HEK293 (cell line): ENCODE results near the gene PSME1.

ENCODE experiments used
- EGR2 ChIP-seq: fragments of 450-650 bp; formaldehyde crosslinking; IDR thresholded peaks from 2 replicates; pipeline ENCODE4 v1.5.1; 2016; ENCODE audit warnings: low read depth, missing biosample characterization, missing genetic modification characterization
- GLIS2 ChIP-seq: fragments of 450-650 bp; formaldehyde crosslinking; IDR thresholded peaks from 2 replicates; pipeline ENCODE4 v1.5.1; 2016; ENCODE audit warnings: missing biosample characterization, missing genetic modification characterization
- KLF8 ChIP-seq: fragments of 450-650 bp; formaldehyde crosslinking; IDR thresholded peaks from 2 replicates; pipeline ENCODE4 v1.5.1; 2016; ENCODE audit warnings: missing biosample characterization, missing genetic modification characterization
- KLF9 ChIP-seq: fragments of 450-650 bp; formaldehyde crosslinking; IDR thresholded peaks from 2 replicates; pipeline ENCODE4 v1.5.1; 2016; ENCODE audit warnings: missing biosample characterization, missing genetic modification characterization, low read depth
- PRDM1 ChIP-seq: fragments of 450-650 bp; formaldehyde crosslinking; IDR thresholded peaks from 2 replicates; pipeline ENCODE4; 2016; ENCODE audit warnings: missing biosample characterization, missing genetic modification characterization
- SP2 ChIP-seq: fragments of 450-650 bp; formaldehyde crosslinking; IDR thresholded peaks from 2 replicates; pipeline ENCODE4 v1.5.1; 2016; ENCODE audit warnings: missing biosample characterization, missing genetic modification characterization
- ZBTB21 ChIP-seq: fragments of 450-650 bp; formaldehyde crosslinking; IDR thresholded peaks from 2 replicates; pipeline ENCODE4 v1.5.1; 2017; ENCODE audit warnings: missing biosample characterization, missing genetic modification characterization
- ZBTB48 ChIP-seq: fragments of 450-650 bp; formaldehyde crosslinking; IDR thresholded peaks from 2 replicates; pipeline ENCODE4 v1.5.1; 2016; ENCODE audit warnings: missing biosample characterization, missing genetic modification characterization
- ZEB2 ChIP-seq: fragments of 450-650 bp; formaldehyde crosslinking; IDR thresholded peaks from 2 replicates; pipeline ENCODE4 v1.5.1; 2016; ENCODE audit warnings: missing biosample characterization, missing genetic modification characterization
- ZFHX2 ChIP-seq: fragments of 450-650 bp; formaldehyde crosslinking; conservative IDR thresholded peaks from 2 replicates; pipeline ENCODE4 v1.5.1; 2016; ENCODE audit warnings: missing biosample characterization, missing genetic modification characterization
- ZIC2 ChIP-seq: fragments of 450-650 bp; formaldehyde crosslinking; IDR thresholded peaks from 2 replicates; pipeline ENCODE4 v1.5.1; 2016; ENCODE audit warnings: missing biosample characterization, missing genetic modification characterization
- ZNF184 ChIP-seq: fragments of 450-650 bp; IDR thresholded peaks from 2 replicates; pipeline ENCODE4 v1.5.1; 2018; ENCODE audit warnings: missing biosample characterization, mild to moderate bottlenecking, missing genetic modification characterization
- ZNF24 ChIP-seq: fragments of 450-650 bp; formaldehyde crosslinking; IDR thresholded peaks from 2 replicates; pipeline ENCODE4 v1.5.1; 2016; ENCODE audit warnings: missing biosample characterization, missing genetic modification characterization
- ZNF311 ChIP-seq: fragments of 450-650 bp; formaldehyde crosslinking; IDR thresholded peaks from 2 replicates; pipeline ENCODE4 v1.5.1; 2017; ENCODE audit warnings: missing biosample characterization, missing genetic modification characterization, borderline replicate concordance
- ZNF324 ChIP-seq: fragments of 450-650 bp; formaldehyde crosslinking; IDR thresholded peaks from 2 replicates; pipeline ENCODE4 v1.5.1; 2016; ENCODE audit warnings: missing biosample characterization, missing genetic modification characterization
- ZNF366 ChIP-seq: fragments of 450-650 bp; formaldehyde crosslinking; conservative IDR thresholded peaks from 2 replicates; pipeline ENCODE4 v1.5.1; 2016; ENCODE audit warnings: missing biosample characterization, missing genetic modification characterization
- ZNF391 ChIP-seq: fragments of 450-650 bp; formaldehyde crosslinking; IDR thresholded peaks from 2 replicates; pipeline ENCODE4 v1.5.1; 2016; ENCODE audit warnings: low read depth, missing biosample characterization, missing genetic modification characterization, borderline replicate concordance
- ZNF423 ChIP-seq: fragments of 450-650 bp; formaldehyde crosslinking; IDR thresholded peaks from 2 replicates; pipeline ENCODE4 v1.5.1; 2016; ENCODE audit warnings: missing biosample characterization, missing genetic modification characterization
- ZNF501 ChIP-seq: fragments of 450-650 bp; formaldehyde crosslinking; IDR thresholded peaks from 2 replicates; pipeline ENCODE4 v1.5.1; 2016; ENCODE audit warnings: missing biosample characterization, missing genetic modification characterization
- ZNF510 ChIP-seq: fragments of 450-650 bp; formaldehyde crosslinking; IDR thresholded peaks from 2 replicates; pipeline ENCODE4 v1.5.1; 2018; ENCODE audit warnings: mild to moderate bottlenecking, missing genetic modification characterization, missing biosample characterization; ENCODE audit not compliant: insufficient replicate concordance
- ZNF530 ChIP-seq: fragments of 450-650 bp; formaldehyde crosslinking; IDR thresholded peaks from 2 replicates; pipeline ENCODE4 v1.5.1; 2016; ENCODE audit warnings: low read depth, missing biosample characterization, missing genetic modification characterization
- ZNF658 ChIP-seq: fragments of 450-650 bp; formaldehyde crosslinking; IDR thresholded peaks from 2 replicates; pipeline ENCODE4; 2016; ENCODE audit warnings: missing biosample characterization, missing genetic modification characterization
- ZNF701 ChIP-seq: fragments of 450-650 bp; formaldehyde crosslinking; IDR thresholded peaks from 2 replicates; pipeline ENCODE4 v1.5.1; 2016; ENCODE audit warnings: missing biosample characterization, missing genetic modification characterization
- ZNF747 ChIP-seq: fragments of 450-650 bp; formaldehyde crosslinking; IDR thresholded peaks from 2 replicates; pipeline ENCODE4 v1.5.1; 2016; ENCODE audit warnings: missing biosample characterization, missing genetic modification characterization
- ZNF76 ChIP-seq: fragments of 450-650 bp; formaldehyde crosslinking; IDR thresholded peaks from 2 replicates; pipeline ENCODE4; 2016; ENCODE audit warnings: low read depth, missing biosample characterization, missing genetic modification characterization, borderline replicate concordance
- ZXDB ChIP-seq: fragments of 450-650 bp; formaldehyde crosslinking; IDR thresholded peaks from 2 replicates; pipeline ENCODE4 v1.5.1; 2016; ENCODE audit warnings: missing biosample characterization, missing genetic modification characterization
- TF ChIP-seq, protein P1 (sequence below): fragments of 450-650 bp; formaldehyde crosslinking; IDR thresholded peaks from 2 replicates; pipeline ENCODE4 v1.5.1; 2016; ENCODE audit warnings: missing biosample characterization, missing genetic modification characterization
- TF ChIP-seq, protein P2 (sequence below): fragments of 450-650 bp; formaldehyde crosslinking; IDR thresholded peaks from 2 replicates; pipeline ENCODE4 v1.5.1; 2016; ENCODE audit warnings: missing biosample characterization, missing genetic modification characterization
- TF ChIP-seq, protein P3 (sequence below): fragments of 450-650 bp; formaldehyde crosslinking; IDR thresholded peaks from 2 replicates; pipeline ENCODE4 v1.5.1; 2016; ENCODE audit warnings: missing biosample characterization, missing genetic modification characterization
- TF ChIP-seq, protein P4 (sequence below): fragments of 450-650 bp; formaldehyde crosslinking; IDR thresholded peaks from 2 replicates; pipeline ENCODE4 v1.5.1; 2016; ENCODE audit warnings: missing biosample characterization, missing genetic modification characterization
- TF ChIP-seq, protein P5 (sequence below): fragments of 450-650 bp; formaldehyde crosslinking; IDR thresholded peaks from 2 replicates; pipeline ENCODE4 v1.5.1; 2016; ENCODE audit warnings: missing biosample characterization, missing genetic modification characterization

The PSME1 gene

DNA sequence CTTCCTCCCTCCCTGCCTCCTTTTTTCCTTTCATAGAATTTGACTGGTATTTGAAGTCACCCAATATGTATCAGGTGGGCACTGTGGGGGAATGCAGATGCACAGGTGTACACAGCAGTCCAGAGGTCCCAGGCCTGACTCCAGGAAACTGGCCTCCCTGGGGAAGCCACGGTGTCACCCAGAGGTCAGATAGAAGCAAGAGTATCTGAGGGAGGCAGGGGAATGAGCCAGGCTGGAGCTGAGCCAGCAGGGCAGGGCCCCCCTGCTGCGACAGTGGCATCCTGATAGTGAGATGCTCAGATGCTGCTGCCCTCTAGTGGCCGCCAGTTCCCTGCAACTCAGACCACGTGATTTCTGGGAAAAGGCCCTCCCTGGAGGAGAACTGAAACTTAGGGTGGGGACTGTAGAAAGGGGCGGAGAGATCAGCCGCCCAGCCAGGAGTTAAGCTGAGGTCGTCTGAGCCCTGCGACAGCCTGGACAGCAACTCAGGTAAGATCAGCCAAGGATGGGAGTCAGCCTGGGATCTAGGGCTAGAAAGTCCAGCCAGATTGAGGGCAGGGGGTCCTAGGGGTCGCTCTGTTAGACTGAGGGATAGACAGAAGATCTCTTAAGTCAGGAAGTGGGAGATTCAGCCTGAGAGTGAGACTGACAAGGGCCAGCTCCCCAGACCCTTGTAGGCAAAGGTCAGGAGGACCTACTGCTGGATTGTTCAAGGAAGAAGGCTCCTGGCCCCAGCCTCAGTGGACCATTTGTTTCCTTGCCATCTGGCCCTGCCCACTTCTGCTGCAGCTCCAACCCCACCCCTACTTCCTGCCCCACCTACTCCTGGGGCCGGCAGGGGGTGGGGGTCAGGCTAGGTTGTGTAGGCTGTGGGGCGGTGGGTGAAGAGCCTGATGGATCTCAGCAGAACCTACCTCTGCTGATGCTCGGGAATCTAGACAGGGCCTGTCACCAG, 25.1 kb downstream of the PSME1 start, which contains the start of gene IRF9 (continued):
- TF ChIP-seq GLIS2 (tag by site-specific recombination) = peak; percentile 77
- peak; percentile 90 for TF ChIP-seq KLF8 (tag by site-specific recombination)
- TF ChIP-seq ZNF76 (tag by site-specific recombination) = peak; percentile 50; the same call in 1 of the 2 replicates
- TF ChIP-seq, protein P1, sequence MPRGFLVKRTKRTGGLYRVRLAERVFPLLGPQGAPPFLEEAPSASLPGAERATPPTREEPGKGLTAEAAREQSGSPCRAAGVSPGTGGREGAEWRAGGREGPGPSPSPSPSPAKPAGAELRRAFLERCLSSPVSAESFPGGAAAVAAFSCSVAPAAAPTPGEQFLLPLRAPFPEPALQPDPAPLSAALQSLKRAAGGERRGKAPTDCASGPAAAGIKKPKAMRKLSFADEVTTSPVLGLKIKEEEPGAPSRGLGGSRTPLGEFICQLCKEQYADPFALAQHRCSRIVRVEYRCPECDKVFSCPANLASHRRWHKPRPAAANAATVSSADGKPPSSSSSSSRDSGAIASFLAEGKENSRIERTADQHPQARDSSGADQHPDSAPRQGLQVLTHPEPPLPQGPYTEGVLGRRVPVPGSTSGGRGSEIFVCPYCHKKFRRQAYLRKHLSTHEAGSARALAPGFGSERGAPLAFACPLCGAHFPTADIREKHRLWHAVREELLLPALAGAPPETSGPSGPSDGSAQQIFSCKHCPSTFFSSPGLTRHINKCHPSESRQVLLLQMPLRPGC (tag by site-specific recombination) = peak; percentile 84
- TF ChIP-seq, protein P2, sequence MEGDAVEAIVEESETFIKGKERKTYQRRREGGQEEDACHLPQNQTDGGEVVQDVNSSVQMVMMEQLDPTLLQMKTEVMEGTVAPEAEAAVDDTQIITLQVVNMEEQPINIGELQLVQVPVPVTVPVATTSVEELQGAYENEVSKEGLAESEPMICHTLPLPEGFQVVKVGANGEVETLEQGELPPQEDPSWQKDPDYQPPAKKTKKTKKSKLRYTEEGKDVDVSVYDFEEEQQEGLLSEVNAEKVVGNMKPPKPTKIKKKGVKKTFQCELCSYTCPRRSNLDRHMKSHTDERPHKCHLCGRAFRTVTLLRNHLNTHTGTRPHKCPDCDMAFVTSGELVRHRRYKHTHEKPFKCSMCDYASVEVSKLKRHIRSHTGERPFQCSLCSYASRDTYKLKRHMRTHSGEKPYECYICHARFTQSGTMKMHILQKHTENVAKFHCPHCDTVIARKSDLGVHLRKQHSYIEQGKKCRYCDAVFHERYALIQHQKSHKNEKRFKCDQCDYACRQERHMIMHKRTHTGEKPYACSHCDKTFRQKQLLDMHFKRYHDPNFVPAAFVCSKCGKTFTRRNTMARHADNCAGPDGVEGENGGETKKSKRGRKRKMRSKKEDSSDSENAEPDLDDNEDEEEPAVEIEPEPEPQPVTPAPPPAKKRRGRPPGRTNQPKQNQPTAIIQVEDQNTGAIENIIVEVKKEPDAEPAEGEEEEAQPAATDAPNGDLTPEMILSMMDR = peak; percentile 95
- TF ChIP-seq ZNF184 = peak; percentile 86
- peak; percentile 54 for TF ChIP-seq ZNF366 (tag by site-specific recombination)
- no peak for TF ChIP-seq ZNF510
- TF ChIP-seq, protein P3, sequence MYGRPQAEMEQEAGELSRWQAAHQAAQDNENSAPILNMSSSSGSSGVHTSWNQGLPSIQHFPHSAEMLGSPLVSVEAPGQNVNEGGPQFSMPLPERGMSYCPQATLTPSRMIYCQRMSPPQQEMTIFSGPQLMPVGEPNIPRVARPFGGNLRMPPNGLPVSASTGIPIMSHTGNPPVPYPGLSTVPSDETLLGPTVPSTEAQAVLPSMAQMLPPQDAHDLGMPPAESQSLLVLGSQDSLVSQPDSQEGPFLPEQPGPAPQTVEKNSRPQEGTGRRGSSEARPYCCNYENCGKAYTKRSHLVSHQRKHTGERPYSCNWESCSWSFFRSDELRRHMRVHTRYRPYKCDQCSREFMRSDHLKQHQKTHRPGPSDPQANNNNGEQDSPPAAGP (tag by site-specific recombination) = peak; percentile 94
- TF ChIP-seq ZNF423 (tag by site-specific recombination) = peak; percentile 62; the same call in 1 of the 2 replicates
- peak; percentile 86 for TF ChIP-seq ZIC2
- TF ChIP-seq ZNF747 (tag by site-specific recombination) = no peak
- TF ChIP-seq ZEB2 (tag by site-specific recombination) = peak; percentile 85
- TF ChIP-seq EGR2 (tag by site-specific recombination) = peak; percentile 56
- TF ChIP-seq, protein P4, sequence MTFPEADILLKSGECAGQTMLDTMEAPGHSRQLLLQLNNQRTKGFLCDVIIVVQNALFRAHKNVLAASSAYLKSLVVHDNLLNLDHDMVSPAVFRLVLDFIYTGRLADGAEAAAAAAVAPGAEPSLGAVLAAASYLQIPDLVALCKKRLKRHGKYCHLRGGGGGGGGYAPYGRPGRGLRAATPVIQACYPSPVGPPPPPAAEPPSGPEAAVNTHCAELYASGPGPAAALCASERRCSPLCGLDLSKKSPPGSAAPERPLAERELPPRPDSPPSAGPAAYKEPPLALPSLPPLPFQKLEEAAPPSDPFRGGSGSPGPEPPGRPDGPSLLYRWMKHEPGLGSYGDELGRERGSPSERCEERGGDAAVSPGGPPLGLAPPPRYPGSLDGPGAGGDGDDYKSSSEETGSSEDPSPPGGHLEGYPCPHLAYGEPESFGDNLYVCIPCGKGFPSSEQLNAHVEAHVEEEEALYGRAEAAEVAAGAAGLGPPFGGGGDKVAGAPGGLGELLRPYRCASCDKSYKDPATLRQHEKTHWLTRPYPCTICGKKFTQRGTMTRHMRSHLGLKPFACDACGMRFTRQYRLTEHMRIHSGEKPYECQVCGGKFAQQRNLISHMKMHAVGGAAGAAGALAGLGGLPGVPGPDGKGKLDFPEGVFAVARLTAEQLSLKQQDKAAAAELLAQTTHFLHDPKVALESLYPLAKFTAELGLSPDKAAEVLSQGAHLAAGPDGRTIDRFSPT = peak; percentile 89
- peak; percentile 82; the same call in 1 of the 2 replicates for TF ChIP-seq ZNF324 (tag by site-specific recombination)
- TF ChIP-seq ZNF530 = no peak
- peak; percentile 61; the same call in 1 of the 2 replicates for TF ChIP-seq PRDM1
- TF ChIP-seq ZNF501 = no peak; the same call in 1 of the 2 replicates
- 0 out of 2 replicates have a peak, but pooled peaks have one; percentile 34 for TF ChIP-seq SP2 (tag by site-specific recombination)
- peak; percentile 55 for TF ChIP-seq ZFHX2
- no peak for TF ChIP-seq ZNF658 (tag by site-specific recombination)
- peak; percentile 59; the same call in 1 of the 2 replicates for TF ChIP-seq ZNF391 (tag by site-specific recombination)
- TF ChIP-seq ZXDB (tag by site-specific recombination) = peak; percentile 89
- TF ChIP-seq KLF9 (tag by site-specific recombination) = peak; percentile 9; the same call in 1 of the 2 replicates
- TF ChIP-seq ZNF701 (tag by site-specific recombination) = peak; percentile 89
- peak; percentile 76 for TF ChIP-seq ZBTB48
- TF ChIP-seq, protein P5, sequence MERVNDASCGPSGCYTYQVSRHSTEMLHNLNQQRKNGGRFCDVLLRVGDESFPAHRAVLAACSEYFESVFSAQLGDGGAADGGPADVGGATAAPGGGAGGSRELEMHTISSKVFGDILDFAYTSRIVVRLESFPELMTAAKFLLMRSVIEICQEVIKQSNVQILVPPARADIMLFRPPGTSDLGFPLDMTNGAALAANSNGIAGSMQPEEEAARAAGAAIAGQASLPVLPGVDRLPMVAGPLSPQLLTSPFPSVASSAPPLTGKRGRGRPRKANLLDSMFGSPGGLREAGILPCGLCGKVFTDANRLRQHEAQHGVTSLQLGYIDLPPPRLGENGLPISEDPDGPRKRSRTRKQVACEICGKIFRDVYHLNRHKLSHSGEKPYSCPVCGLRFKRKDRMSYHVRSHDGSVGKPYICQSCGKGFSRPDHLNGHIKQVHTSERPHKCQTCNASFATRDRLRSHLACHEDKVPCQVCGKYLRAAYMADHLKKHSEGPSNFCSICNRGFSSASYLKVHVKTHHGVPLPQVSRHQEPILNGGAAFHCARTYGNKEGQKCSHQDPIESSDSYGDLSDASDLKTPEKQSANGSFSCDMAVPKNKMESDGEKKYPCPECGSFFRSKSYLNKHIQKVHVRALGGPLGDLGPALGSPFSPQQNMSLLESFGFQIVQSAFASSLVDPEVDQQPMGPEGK (tag by site-specific recombination) = peak; percentile 87
- peak; percentile 77 for TF ChIP-seq ZBTB21 (tag by site-specific recombination)
- peak; percentile 83 for TF ChIP-seq ZNF24 (tag by site-specific recombination)
- no peak for TF ChIP-seq ZNF311
